Common myeloid progenitor, CD34-positive (primary cell): Measurements from ENCODE around the gene SARDH.

Experiments used
- CTCF ChIA-PET: fragments of 350-600 bp; sonication (Branson Sonifier 250); formaldehyde crosslinking; loops from one replicate; lab custom pipeline; 2021; ENCODE audit warnings: antibody characterized with exemption; lab: Charles Lee
- POLR2A ChIA-PET: fragments of 350-600 bp; sonication (Branson Sonifier 250); formaldehyde crosslinking; loops from one replicate; lab custom pipeline; 2021; ENCODE audit warnings: antibody characterized with exemption; lab: Charles Lee
- DNase-seq, 3 donors: peaks; one replicate each; pipeline versions ENCODE4 v3.0.0 to v3.0.0-alpha.2; 2013
- H3K27ac ChIP-seq, 2 experiments: 1 replicate in 1 of 2; 2 replicates in 1 of 2; pipeline ENCODE4 v1.7.0; 2013; ENCODE audit warnings: inconsistent platforms in 2 of 2, low read length in 2 of 2, mild to moderate bottlenecking in 2 of 2, low read depth in 1 of 2, moderate library complexity in 1 of 2; ENCODE audit not compliant: severe bottlenecking in 2 of 2, insufficient read depth in 1 of 2, poor library complexity in 1 of 2
- H3K27me3 ChIP-seq, 5 experiments: replicated peaks in 2 of 5; 1 replicate in 3 of 5; 2 replicates in 2 of 5; pipeline versions ENCODE4 v1.6.1 to v1.7.0; 2013; ENCODE audit warnings: low read length in 4 of 5, mild to moderate bottlenecking in 2 of 5, moderate library complexity in 2 of 5, inconsistent platforms in 1 of 5; ENCODE audit not compliant: insufficient read depth in 5 of 5, control insufficient read depth in 4 of 5
- H3K36me3 ChIP-seq, 4 experiments: 1 replicate in 2 of 4; 2 replicates in 2 of 4; pipeline versions ENCODE4 v1.6.1 to v1.7.0; 2013; ENCODE audit warnings: low read length in 3 of 4, control low read depth in 1 of 4, mild to moderate bottlenecking in 1 of 4; ENCODE audit not compliant: control insufficient read depth in 4 of 4, insufficient read depth in 4 of 4
- H3K4me1 ChIP-seq, 4 experiments: 1 replicate in 3 of 4; 2 replicates in 1 of 4; pipeline versions ENCODE4 v1.6.1 to v1.7.1; 2013; ENCODE audit warnings: low read length in 3 of 4, mild to moderate bottlenecking in 3 of 4, control low read depth in 1 of 4, inconsistent platforms in 1 of 4, moderate library complexity in 1 of 4; ENCODE audit not compliant: control insufficient read depth in 4 of 4, insufficient read depth in 4 of 4; ENCODE audit errors: control extremely low read depth in 1 of 4
- H3K4me3 ChIP-seq, 7 experiments: 1 replicate in 4 of 7; 2 replicates in 3 of 7; pipeline versions ENCODE4 v1.5.1 to v1.7.0; 2013; ENCODE audit warnings: mild to moderate bottlenecking in 7 of 7, low read length in 6 of 7, moderate library complexity in 6 of 7, inconsistent platforms in 2 of 7, low read depth in 2 of 7, control low read depth in 1 of 7; ENCODE audit not compliant: insufficient read depth in 4 of 7, control insufficient read depth in 1 of 7; ENCODE audit errors: extremely low read depth in 1 of 7
- H3K9me3 ChIP-seq, 5 experiments: 1 replicate in 4 of 5; 2 replicates in 1 of 5; pipeline versions ENCODE4 v1.6.1 to v1.7.1; 2013; ENCODE audit warnings: low read length in 4 of 5, mild to moderate bottlenecking in 2 of 5, inconsistent platforms in 1 of 5, low read depth in 1 of 5, moderate library complexity in 1 of 5; ENCODE audit not compliant: control insufficient read depth in 4 of 5, insufficient read depth in 2 of 5; ENCODE audit errors: control extremely low read depth in 1 of 5
- WGBS: methylation state at CpG from one replicate; pipeline ENCODE4 v1.1.5; 2013; ENCODE audit not compliant: insufficient coverage; 5-methylcytosine and 5-hydroxymethylcytosine counted together

The SARDH gene

DNA sequence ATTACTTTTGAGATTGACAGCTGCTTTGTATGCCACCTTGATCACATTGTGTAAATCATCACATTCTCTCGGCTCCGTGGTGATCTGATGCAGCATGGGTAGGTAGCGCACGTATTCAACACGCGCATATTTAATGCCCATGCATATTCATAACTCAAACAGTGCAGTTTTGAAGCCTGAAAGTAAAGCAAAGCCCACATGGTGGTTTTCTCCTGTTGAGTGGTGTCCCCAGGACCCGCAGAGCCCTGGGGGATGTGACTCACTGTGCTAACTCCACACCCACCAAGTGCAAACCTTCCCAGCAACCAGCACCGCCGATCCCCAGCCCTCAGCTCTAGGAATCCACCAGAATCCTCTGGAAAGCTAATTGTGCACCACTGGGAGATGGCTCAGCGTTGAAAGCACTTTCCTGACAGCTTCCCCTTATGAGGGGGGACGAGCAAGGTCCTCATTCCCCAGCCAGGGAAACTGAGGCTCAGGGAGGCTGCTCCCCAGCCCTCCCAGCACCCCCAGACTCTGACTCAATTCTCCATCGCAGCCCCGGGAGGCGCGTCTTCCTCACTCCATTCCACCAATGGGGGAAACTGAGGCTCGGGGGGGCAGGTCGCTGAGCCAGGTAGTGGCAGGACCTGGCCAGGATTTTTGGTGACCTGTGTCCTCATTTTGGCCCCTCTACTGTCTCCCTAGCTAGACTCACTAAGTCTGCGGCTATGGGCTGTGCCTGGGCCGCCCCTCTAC, 46.4 kb downstream of the SARDH start:
- Histone ChIP-seq H3K4me3 (no peak overlapping the region), H3K27ac (no peak overlapping the region), H3K9me3 (no peaks in the 10 kb centered on the region), H3K36me3 (no peaks in the 10 kb centered on the region), H3K4me1 (no peaks in the 10 kb centered on the region), H3K27me3 (peaks cover 0 to 2% (median 0%) of the 10 kb centered on the region in 5 experiments)
- ChIA-PET CTCF (interaction anchor here (1.0 to 1.6 kb wide), 3 partner anchors 9 to 28 kb away, joined by 3 to 5 read pairs (median 3); no protein-coding TSS in a partner anchor), POLR2A (no interaction called here)
- 97% methylated on average over 17 of the region's 19 CpGs for WGBS
- DNase-seq, result no peak

DNA sequence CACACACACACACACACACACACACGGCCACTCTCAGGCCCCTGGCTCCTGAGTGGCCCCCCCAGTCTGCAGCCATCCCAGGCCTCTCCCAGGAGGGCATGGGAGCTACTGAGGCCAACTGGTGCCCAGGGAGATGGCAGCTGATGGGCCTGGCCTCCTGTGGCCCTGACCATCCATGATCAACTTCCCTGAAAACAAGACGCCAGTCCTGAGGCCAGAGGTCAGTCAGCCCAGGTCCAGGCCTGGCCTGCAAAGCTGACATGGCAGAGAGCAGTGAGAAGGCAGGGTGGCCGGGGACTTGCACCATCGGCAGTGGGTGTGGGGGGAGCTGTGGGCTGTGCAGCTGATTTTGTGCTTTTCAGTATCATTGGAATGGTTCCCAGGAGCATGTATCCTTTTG, 47.0 kb downstream of the SARDH start:
- no peaks in the 10 kb centered on the region for H3K4me1 ChIP-seq
- ChIA-PET POLR2A (no interaction called here), CTCF (interaction anchor here (0.6 to 1.6 kb wide), 3 partner anchors 10 to 51 kb away, joined by 3 to 5 read pairs (median 3); no protein-coding TSS in a partner anchor)
- no CpG with 5 or more reads among the region's 4 CpGs for WGBS
- DNase-seq, result no peak
- no peaks in the 10 kb centered on the region for H3K9me3 ChIP-seq
- no peak overlapping the region for H3K27ac ChIP-seq
- no peak overlapping the region for H3K4me3 ChIP-seq
- H3K27me3 ChIP-seq, result peaks cover 0 to 2% (median 0%) of the 10 kb centered on the region in 5 experiments
- no peaks in the 10 kb centered on the region for H3K36me3 ChIP-seq

DNA sequence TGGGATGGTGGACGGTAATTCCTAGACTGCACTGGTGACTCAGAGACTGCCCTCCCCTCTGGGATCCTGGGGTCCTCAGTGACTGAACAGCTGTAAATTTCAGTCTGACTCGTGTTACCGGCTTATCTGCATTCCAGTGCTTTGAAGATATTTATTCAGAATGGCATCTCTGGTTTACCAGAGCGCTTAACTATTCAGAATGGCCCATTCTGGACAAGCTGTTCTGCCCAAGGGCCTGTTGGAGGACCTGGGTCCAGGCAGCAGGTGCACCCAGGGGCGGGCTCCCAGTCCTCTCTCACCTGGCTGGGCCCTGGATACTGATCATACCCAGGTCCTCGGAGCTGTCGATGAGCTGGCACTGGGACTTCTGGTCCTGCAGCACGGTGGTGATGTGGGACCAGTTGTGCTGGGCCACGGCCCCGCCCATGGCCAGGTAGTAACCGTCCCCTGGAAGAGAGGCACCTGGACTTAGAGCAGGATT, 48.0 kb downstream of the SARDH start:
- WGBS, result 97% methylated on average over 10 of the region's 11 CpGs
- Histone ChIP-seq H3K27ac (no peak overlapping the region), H3K4me3 (no peak overlapping the region), H3K9me3 (no peaks in the 10 kb centered on the region), H3K36me3 (no peaks in the 10 kb centered on the region), H3K4me1 (no peaks in the 10 kb centered on the region), H3K27me3 (peaks cover 0 to 2% (median 0%) of the 10 kb centered on the region in 5 experiments)
- no peak for DNase-seq
- CTCF ChIA-PET, result no interaction called here
- POLR2A ChIA-PET, result interaction anchor here (0.7 kb wide), 1 partner anchor 318 kb away, joined by 3 read pairs; no protein-coding TSS in a partner anchor

GRCh38 chr9:133689151-133689763, 48.9 kb downstream of the SARDH start:
- H3K4me3 ChIP-seq, result no peak overlapping the region
- no peak for DNase-seq
- 97% methylated on average over 9 of the region's 10 CpGs for WGBS
- H3K4me1 ChIP-seq, result no peaks in the 10 kb centered on the region
- no peaks in the 10 kb centered on the region for H3K36me3 ChIP-seq
- no peak overlapping the region for H3K27ac ChIP-seq
- H3K27me3 ChIP-seq, result peaks cover 0 to 2% (median 0%) of the 10 kb centered on the region in 5 experiments
- ChIA-PET POLR2A (no interaction called here), CTCF (no interaction called here)
- no peaks in the 10 kb centered on the region for H3K9me3 ChIP-seq

DNA sequence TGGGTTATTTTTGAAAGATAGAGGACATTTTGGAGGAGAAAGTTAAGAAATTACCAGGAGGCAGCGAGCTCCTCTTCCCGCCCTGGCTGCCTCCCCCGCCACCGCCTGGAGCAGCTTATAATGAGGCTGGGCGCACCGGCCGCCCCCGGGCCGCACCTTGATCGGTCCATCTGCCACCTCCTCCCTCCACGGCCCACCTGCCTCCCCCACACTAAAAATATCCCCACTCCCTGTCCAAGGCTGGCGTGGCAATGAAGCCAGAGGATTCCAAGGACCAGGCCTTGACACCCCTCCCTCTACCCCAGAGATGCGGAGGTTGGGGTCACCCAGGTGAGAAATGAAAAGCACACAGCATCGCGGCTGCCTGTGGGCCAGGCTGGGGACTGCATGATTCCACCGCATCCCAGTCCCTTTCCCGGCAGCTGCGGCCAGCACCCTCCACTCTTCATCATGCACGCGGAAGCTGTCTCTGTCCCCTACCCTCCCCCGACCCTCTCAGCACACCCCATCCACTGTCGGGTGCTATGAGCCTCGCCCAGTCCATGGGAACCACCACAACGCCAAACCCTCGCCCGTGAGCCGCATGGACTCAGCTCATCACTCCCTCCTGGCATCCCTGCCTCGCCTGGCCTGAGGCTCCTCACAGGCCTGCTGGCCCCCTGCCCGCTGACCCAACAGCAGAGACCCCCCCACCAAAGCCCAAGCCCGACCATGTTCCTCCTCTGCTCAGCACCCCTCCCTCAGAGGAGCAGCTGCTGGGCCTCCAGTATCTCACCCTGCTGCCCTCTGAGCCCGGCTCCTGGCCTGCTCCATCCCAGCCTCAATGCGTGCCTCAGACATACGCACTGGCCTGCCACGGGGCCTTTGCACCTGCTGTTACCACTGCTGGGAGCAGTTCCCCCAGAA, 50.0 kb downstream of the SARDH start:
- DNase-seq, result no peak
- ChIA-PET POLR2A (no interaction called here), CTCF (interaction anchor here (1.3 kb wide), 1 partner anchor 13 kb away, joined by 3 read pairs; no protein-coding TSS in a partner anchor)
- H3K27ac ChIP-seq, result no peak overlapping the region
- no peak overlapping the region for H3K4me3 ChIP-seq
- no peaks in the 10 kb centered on the region for H3K4me1 ChIP-seq
- H3K27me3 ChIP-seq, result peaks cover 0 to 2% (median 0%) of the 10 kb centered on the region in 5 experiments
- no peaks in the 10 kb centered on the region for H3K36me3 ChIP-seq
- no peaks in the 10 kb centered on the region for H3K9me3 ChIP-seq
- WGBS, result 98% methylated on average over 29 of the region's 34 CpGs

- WGBS, result 97% methylated on average over 20 of the region's 24 CpGs
- Histone ChIP-seq H3K27ac (no peak overlapping the region), H3K36me3 (no peaks in the 10 kb centered on the region), H3K4me3 (no peak overlapping the region), H3K9me3 (no peaks in the 10 kb centered on the region), H3K27me3 (peaks cover 0 to 2% (median 0%) of the 10 kb centered on the region in 5 experiments), H3K4me1 (no peaks in the 10 kb centered on the region)
- DNase-seq, result no peak
- POLR2A ChIA-PET, result no interaction called here
- CTCF ChIA-PET, result interaction anchor here (1.4 kb wide), 2 partner anchors 11 to 31 kb away, joined by 3 read pairs; no protein-coding TSS in a partner anchor
These were observed 51.2 kb downstream of the SARDH start for GRCh38 chr9:133686642-133687575.
